ENCODE results near the gene TUBB3.

GRCh38 chr16:89954462-89954861 lies 31.3 kb downstream of the TUBB3 start:
- no peak for TF ChIP-seq EZH2 (IDR thresholded peaks at IDR 0.05; ENCODE audit: low read depth)
- TF ChIP-seq, protein P1, sequence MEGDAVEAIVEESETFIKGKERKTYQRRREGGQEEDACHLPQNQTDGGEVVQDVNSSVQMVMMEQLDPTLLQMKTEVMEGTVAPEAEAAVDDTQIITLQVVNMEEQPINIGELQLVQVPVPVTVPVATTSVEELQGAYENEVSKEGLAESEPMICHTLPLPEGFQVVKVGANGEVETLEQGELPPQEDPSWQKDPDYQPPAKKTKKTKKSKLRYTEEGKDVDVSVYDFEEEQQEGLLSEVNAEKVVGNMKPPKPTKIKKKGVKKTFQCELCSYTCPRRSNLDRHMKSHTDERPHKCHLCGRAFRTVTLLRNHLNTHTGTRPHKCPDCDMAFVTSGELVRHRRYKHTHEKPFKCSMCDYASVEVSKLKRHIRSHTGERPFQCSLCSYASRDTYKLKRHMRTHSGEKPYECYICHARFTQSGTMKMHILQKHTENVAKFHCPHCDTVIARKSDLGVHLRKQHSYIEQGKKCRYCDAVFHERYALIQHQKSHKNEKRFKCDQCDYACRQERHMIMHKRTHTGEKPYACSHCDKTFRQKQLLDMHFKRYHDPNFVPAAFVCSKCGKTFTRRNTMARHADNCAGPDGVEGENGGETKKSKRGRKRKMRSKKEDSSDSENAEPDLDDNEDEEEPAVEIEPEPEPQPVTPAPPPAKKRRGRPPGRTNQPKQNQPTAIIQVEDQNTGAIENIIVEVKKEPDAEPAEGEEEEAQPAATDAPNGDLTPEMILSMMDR (conservative IDR thresholded peaks at IDR 0.05) = no peak

Data from PC-9 (cell line).